Measurements from ENCODE around the gene AGAP9.
"Not testable (repeated sequence)": the region's sequence is repeated elsewhere in the genome, so short reads cannot be mapped to it uniquely, and the experiment has no call there.

Gene AGAP9

DNA sequence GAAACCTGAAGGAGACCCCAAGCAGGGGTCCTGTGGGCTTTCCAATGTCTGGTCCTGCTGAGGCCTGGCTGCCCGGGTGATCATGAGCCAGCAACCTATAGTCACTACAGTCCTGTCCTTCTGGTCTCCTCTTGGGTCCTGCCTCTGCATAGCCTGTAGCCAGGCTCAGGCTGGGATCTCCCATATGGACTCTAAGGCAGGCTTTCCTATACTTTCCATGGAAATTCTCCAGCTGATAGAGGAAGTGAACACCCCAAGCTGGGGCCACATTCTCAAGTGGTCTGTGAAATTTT lies 66.0 kb downstream of the AGAP9 start:
- no peak for DNase-seq

DNA sequence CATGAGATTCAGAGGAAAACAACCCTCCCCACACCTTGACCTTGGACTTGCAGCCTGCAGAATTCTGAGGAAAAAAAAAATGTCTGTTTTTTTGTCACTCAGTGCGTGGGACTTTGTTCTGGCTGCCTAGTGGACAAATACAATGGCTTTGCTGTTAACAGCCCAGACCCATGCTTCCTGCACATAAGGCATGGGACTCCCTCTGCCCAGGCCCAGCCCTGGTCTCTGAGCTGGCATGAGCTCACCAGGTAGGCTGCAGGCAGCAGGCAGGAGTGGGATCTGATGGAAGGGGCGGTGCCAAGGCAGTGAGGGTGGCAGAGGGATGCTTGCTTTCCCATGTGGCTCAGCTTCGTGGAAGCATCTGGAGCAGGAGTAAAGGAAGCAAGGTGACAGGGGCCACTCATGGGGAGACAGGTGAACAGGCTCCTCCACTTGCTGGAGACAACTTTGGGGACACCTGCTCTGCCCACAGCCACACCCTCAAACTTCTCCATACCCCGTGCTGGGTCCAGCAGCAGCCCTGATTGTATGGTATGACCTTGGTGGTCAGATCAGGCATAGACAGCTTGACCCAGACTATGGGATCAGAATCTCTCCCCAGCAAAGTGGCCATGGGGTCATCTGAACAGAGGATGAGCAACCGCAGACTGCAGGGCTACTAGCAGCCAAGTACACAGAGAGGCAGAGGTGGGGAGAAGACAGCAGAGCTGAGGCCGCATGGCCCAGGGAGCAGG lies 66.5 kb downstream of the AGAP9 start:
- DNase-seq: no peak

DNA sequence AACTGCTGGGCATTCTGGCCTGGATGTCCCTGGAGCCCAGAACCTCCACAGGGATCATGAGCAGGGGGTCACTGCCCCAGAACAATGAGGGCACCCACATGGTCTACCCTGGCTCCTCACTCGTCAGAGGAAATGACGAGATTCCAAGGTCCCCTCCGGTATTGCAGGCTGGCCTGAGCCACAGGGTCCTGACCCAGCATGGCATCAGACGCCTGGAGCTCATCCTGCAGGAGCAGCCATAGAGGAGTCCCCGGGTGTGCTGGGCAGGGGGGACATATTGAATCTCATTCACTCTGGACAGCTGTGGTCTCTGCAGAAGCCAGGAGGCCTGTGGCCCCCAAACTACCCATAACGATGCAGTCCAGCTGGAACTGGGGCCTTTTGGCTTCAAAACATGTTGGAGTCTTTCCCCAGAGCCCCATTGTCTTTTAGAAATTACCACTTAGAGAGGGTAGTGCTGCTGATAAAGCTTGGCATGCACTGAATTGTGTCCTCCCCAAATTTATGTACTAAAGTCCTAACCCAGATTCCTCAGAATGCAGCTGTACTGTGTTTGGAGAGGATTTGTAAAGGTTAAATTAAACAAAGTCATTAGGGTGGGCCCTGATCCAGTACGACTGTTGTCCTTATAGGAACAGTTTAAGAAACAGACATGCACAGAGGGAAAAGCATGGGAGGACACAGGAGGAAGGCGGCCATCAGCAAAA lies 67.2 kb downstream of the AGAP9 start:
- no peak for DNase-seq

DNA sequence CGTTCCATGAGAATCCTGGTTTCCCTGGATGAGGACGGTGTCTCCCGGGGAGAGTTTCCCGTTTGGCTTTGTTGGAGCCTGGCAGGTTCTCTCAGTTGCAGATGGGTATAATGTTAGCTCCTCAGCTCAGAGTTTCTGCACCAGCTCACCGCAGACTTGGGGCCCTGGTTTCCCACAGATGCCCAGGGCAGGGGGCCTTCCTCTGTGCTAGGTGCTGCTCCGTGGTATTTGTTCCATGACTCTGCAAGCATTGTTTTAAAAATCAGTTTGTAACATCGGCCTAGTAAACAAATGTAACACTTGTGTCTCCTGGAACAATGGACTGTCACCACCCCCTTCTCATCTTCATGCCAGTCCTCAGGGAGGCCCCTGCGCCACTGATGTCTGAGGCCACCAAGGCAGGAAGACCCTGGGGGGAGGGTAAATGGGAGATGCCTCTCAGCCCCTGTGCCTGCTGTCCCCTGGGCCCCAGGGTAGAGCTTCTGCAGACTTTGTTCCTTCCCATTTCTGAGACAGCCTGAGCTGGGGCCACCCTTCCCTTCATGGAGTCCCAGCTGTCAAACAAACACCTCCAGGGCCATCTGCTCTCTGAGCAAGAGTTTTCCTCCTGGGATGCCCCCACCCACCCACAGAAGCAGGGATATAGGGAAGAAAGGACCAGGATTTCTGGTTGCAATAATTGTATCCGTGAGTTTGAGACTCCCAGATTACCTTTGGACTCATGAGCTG lies 67.9 kb downstream of the AGAP9 start:
- not testable (repeated sequence) for DNase-seq

DNA sequence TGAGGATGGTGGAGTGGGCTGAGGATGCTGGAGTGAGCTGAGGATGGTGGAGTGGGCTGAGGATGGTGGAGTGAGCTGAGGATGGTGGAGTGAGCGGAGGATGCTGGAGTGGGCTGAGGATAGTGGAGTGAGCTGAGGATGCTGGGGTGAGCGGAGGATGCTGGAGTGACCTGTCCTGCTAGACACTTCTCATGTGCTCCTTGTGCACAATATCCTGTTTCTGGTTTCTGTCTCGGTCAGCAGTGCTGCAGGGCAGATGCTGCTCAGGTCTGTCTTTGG lies 68.7 kb downstream of the AGAP9 start:
- DNase-seq: no peak

DNA sequence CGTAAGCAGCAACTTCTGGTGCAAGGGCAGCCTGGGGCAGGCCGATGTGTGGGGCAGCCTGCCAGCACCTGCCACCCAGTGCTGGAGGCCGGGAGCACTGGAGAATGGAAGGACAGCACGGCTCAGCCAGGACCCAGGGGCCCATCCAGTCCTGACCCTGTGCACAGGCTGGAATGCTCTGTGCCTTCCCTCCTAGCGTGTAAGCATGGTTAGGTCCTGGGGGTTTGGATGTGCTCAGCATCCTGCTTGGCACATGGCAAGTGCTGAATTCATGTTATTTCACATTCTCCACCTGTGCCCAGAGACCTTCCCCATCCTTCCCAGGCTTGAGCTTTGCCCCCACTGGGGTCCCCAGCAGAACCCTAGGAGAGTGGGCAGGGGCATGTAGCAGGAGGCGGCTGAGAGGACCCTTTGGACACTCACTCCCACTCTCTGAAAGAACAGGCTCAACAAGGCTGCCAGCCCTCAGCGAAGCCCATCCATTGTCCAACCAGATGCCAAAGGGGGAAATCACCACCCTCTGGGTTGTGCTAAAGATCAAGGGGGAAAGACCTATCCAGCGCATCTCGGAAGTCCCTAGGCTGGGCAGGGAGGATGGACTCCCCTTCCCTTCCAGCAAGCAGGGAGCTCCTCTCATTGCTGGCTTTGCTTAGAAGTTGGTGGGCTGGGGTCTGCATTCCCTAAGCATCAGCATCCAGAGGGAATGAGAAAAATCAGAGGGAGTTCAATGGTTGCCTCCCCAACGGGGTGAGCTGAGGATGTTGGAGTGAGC lies 69.2 kb downstream of the AGAP9 start:
- DNase-seq: no peak

DNA sequence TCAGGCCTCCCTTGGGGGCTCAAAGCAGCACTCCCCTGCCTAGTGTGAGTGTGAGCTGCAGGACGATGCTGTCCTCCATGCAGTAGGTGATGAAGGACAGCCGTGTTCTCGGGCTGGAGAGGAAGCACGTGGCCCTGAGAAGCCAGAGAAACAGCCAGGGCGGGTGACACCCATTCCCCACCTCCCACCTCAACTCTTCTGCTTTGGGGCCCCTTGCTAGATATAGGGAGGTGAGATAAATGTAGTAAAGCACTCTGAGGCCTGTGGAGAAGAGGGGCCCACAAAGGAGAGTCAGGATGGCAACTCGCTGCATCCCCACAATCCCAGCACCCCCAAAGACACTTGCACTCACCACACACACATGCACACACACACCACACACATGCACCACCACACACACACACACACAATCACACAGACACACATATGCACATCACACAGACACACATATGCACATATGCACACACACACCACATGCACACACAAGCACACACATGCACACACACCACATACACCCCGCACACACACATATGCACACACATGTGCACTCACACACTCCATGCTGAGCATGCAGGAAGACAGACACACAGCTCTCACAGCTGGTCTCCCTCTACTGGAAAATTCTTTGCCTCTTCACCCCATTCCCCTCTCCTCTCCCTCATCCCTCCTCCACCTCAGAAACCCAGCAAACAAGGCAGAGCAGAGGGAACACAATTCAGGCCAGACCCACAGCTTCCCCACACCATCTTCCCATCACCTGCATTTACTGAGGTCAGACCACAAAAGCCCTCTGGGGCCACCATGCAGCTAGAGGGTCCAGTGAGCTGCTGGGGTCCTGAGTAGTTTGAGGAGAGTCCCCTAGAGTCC lies 70.1 kb downstream of the AGAP9 start:
- no peak for DNase-seq

DNA sequence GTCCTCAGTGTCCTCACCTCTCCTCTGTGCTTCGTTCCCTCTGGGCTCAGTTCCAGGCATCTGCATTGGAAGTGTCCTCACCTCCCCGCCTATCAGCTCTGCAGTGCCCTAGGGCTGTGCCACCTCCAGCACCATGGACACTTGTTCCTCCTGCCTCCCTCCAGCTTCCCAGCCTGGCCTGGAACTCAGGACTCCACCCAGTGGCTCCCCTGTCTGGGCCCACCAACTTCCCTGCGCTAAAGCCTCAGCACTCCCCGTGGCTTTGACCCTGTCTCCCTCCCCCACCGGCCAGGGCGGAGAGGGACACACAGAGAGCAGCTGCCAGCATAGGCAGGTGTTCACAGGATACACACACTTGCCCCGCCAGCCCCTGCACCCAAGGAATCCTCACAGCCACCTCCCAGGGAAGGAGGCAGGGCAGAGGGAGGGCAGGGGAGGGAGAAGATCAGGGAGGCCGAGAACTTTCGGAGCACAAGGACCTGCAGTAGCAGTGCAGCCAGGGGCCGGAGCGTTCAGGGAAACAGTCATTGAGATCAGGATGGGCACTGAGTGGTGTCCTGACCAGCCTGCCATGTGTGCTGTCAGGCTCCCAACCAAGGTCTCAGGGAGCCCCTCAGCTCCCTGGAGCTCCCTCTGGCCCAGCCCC lies 70.8 kb downstream of the AGAP9 start:
- DNase-seq: no peak

DNA sequence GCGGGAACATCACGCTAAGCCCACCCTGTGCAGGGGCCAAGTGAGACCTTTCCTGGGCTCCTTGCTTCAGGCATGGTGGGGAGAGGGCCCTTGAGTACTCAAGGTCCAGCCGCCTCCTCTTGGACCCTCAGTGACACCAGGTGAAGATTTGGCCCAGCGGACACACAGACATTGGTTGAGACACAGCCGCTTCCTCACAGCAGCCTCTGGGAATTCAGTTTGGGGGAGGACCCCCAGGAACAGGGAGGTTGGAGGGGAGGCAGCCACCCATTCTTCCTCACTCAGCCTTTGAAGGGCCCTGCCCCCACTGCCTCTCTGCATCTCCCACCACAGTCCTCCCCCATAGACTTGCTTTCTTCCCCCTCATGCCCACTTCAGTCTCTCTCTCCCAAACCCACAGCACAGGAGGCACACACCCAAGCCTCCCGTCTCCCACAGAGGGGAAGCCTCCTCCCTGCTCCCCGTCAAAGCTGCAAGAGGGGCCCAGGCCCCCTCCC lies 71.4 kb downstream of the AGAP9 start:
- DNase-seq: no peak

All from amygdala (tissue), 56 donors.